ENCODE data around the gene ATP10A. TPM values are rescaled to one million over a fixed set of nuclear protein-coding genes. Genes with fewer than 3 reads are reported as not detected.

The ATP10A gene
- total and polyA plus RNA-seq, 11 donors, result 0.53 to 3.3 (median 1.0) TPM

DNA sequence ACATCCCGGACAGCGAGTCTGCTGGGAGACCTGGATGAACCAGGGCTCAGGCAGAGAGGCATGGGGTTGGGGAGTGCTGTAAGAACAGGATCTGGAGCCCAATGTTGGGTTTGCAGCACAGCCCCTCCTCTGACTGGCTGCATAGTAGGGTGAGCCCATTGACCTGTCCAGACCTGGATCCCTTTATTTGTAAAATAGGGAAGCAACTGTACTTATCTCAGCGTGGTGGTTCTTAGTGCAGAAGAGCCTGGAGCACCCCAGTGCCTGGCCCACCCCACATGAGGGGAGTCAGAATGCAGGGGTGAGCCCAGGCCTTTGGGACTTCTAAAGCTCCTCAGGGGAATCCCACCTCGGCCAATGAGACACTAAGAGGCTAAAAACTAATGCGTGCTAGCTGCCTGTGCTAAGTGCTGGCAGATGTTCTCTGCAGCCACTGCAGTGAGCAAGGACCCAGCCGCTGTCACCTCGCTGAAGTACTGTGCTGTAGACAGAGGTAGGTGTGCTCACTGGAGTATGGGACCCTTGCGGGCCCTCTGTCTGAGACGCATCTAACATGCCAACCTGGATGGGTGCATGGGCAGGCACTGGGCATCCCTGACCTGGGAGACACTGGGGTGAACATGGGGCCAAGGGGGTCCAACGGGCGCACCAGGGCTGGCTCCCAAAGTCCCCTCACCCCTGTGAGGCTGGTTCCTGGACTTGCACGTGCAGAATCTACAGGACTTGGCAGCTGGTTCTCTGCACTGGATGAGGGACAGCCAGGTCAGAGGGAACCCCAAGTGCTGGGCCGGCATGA lies 95.6 kb downstream of the ATP10A start:
- ATAC-seq, result no peak
- peaks cover 0 to 2% (median 0%) of the 10 kb centered on the region in 12 donors for H3K4me1 ChIP-seq
- H3K36me3 ChIP-seq, result no peaks in the 10 kb centered on the region
- no peak for DNase-seq
- H3K27me3 ChIP-seq, result no peaks in the 10 kb centered on the region
- no peak overlapping the region for H3K27ac ChIP-seq
- intact Hi-C loops (cut with DNase I), result no loop called here
- TF ChIP-seq, protein P1, sequence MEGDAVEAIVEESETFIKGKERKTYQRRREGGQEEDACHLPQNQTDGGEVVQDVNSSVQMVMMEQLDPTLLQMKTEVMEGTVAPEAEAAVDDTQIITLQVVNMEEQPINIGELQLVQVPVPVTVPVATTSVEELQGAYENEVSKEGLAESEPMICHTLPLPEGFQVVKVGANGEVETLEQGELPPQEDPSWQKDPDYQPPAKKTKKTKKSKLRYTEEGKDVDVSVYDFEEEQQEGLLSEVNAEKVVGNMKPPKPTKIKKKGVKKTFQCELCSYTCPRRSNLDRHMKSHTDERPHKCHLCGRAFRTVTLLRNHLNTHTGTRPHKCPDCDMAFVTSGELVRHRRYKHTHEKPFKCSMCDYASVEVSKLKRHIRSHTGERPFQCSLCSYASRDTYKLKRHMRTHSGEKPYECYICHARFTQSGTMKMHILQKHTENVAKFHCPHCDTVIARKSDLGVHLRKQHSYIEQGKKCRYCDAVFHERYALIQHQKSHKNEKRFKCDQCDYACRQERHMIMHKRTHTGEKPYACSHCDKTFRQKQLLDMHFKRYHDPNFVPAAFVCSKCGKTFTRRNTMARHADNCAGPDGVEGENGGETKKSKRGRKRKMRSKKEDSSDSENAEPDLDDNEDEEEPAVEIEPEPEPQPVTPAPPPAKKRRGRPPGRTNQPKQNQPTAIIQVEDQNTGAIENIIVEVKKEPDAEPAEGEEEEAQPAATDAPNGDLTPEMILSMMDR (IDR thresholded peaks at IDR 0.05), result no peak
- TF ChIP-seq POLR2A (IDR thresholded peaks at IDR 0.05), result no peak
- 87 to 95% (median 92%) methylated on average over 8 to 13 of the region's 13 CpGs for WGBS, 4 donors
- no peaks in the 10 kb centered on the region for H3K9me3 ChIP-seq
- no peak overlapping the region for H3K4me3 ChIP-seq

- TF ChIP-seq, protein P1 (IDR thresholded peaks at IDR 0.05), result no peak
- TF ChIP-seq POLR2A (IDR thresholded peaks at IDR 0.05), result no peak
- ATAC-seq (no peak), DNase-seq (no peak)
- Histone ChIP-seq H3K4me1 (peaks cover 0 to 2% (median 0%) of the 10 kb centered on the region in 12 donors), H3K27me3 (no peaks in the 10 kb centered on the region), H3K36me3 (no peaks in the 10 kb centered on the region), H3K9me3 (no peaks in the 10 kb centered on the region), H3K27ac (no peak overlapping the region), H3K4me3 (no peak overlapping the region)
- WGBS, 4 donors, result 88 to 92% (median 89%) methylated on average over 7 of the region's 7 CpGs
- intact Hi-C loops (cut with DNase I), result no loop called here
Measured at GRCh38 chr15:25766417-25766816, 96.7 kb downstream of the ATP10A start.

DNA sequence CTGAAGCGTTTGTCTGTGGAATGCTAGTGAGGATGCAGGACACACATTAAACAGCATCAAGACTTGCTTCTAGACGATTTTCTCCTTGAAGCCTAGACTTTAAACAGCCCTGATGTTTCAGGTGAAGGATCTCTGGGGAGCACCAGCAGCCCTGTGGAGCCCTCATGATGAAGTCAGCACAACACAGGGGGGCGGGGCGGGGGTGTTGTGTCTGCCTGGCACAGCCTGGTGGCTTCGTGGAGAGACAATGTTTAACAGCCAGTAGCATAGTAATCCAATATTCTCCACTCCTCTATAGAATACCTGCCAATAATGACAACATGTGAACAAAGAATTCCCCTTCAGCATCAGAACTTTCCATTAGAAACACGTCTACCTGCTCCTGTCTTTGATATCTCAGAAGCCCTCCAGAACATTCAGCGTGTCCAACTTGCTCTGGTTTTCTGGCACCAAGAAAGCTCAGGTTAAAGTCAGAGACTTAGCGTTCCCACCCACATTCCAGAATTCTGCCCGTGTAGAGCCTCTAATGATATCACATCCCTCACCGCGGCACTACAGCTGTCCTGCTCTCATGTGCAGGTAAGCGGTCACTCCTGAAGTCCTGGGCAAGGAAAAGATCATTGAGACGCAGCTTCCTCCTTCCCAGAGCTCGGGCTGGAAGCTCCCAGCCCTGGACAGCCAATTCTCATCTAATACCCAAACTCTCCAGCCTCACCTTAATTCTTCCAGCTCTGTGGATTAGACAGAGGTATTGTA lies 98.0 kb downstream of the ATP10A start:
- ATAC-seq (no peak), DNase-seq (no peak)
- Histone ChIP-seq H3K4me1 (no peaks in the 10 kb centered on the region), H3K4me3 (no peak overlapping the region), H3K36me3 (no peaks in the 10 kb centered on the region), H3K27ac (no peak overlapping the region), H3K9me3 (no peaks in the 10 kb centered on the region), H3K27me3 (no peaks in the 10 kb centered on the region)
- WGBS, 4 donors, result 85 to 95% (median 88%) methylated on average over 14 of the region's 14 CpGs
- no peak for TF ChIP-seq POLR2A (IDR thresholded peaks at IDR 0.05)
- TF ChIP-seq, protein P1 (IDR thresholded peaks at IDR 0.05), result no peak
- intact Hi-C loops (cut with DNase I), result no loop called here

DNA sequence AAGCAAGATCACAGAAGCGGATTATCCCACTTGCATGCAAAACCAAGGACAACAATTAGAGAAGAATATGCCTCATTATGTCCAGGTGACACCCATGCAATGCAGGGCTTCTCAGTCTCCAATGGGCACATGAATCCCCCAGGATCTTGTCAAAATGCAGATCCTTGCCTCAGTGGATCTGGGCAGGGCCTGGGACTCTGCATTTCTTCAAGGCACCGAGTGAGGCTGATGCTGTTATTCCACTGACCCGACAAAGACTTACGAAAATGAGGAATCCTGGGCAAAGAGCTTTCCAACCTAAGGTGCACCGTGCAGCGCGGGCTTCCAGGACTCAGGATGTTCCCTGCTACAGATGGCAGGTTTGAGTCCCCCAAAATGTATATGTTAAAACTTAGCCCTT lies 99.2 kb downstream of the ATP10A start:
- H3K36me3 ChIP-seq, result no peaks in the 10 kb centered on the region
- 92 to 99% (median 94%) methylated on average over 7 of the region's 7 CpGs for WGBS, 4 donors
- H3K27me3 ChIP-seq, result peaks cover 0 to 3% (median 0%) of the 10 kb centered on the region in 9 donors
- no peaks in the 10 kb centered on the region for H3K9me3 ChIP-seq
- no peak overlapping the region for H3K4me3 ChIP-seq
- DNase-seq, result no peak
- intact Hi-C loops (cut with DNase I), result no loop called here
- TF ChIP-seq POLR2A (IDR thresholded peaks at IDR 0.05), result no peak
- TF ChIP-seq, protein P1 (IDR thresholded peaks at IDR 0.05), result no peak
- H3K4me1 ChIP-seq, result no peaks in the 10 kb centered on the region
- no peak overlapping the region for H3K27ac ChIP-seq
- ATAC-seq, result no peak

Measured in heart left ventricle (tissue), 16 donors.